ENCODE measurements around the gene SV2B. TPM values are rescaled to one million over a fixed set of nuclear protein-coding genes. Genes with fewer than 3 reads are reported as not detected.

Gene SV2B
- total and polyA plus RNA-seq, 2 donors (not counting 1 experiment from before 2014, with no cell fraction given): under 0.01 TPM; not detected in 1

GRCh38 chr15:91102546-91103330 is 2.7 kb downstream of the SV2B start:
- H3K4me3 ChIP-seq (replicated peaks in 1 of 4; ENCODE audit: control extremely low read depth in 1 of 4, insufficient read depth in 1 of 4, low read depth in 3 of 4, low read length in 4 of 4): no peak overlapping the region
- no peak overlapping the region for H3K9ac ChIP-seq (ENCODE audit: insufficient read depth, low read length)
- no peaks in the 10 kb centered on the region for H3K36me3 ChIP-seq (ENCODE audit: control insufficient read depth, insufficient read depth, low read length)
- H3K27ac ChIP-seq (ENCODE audit: insufficient read depth, low read length): no peak overlapping the region
- no peak for DNase-seq (ENCODE audit: low read depth in 2 of 2)
- H3K4me1 ChIP-seq (ENCODE audit: control insufficient read depth, extremely low read depth, insufficient read depth, low read length): no peaks in the 10 kb centered on the region
- no peak overlapping the region for H3K4me2 ChIP-seq (ENCODE audit: extremely low read depth, insufficient read depth, low read length)
- no peak overlapping the region for H2AFZ ChIP-seq (ENCODE audit: low read length)
- H4K20me1 ChIP-seq (ENCODE audit: control insufficient read depth, extremely low read depth, insufficient read depth, low read length): no peaks in the 10 kb centered on the region
- H3K27me3 ChIP-seq (ENCODE audit: control insufficient read depth, insufficient read depth, low read length): peaks cover 15% of the 10 kb centered on the region
- H3K9me3 ChIP-seq (ENCODE audit: control insufficient read depth, insufficient read depth, low read depth, low read length): no peaks in the 10 kb centered on the region
- TF ChIP-seq, protein P1, sequence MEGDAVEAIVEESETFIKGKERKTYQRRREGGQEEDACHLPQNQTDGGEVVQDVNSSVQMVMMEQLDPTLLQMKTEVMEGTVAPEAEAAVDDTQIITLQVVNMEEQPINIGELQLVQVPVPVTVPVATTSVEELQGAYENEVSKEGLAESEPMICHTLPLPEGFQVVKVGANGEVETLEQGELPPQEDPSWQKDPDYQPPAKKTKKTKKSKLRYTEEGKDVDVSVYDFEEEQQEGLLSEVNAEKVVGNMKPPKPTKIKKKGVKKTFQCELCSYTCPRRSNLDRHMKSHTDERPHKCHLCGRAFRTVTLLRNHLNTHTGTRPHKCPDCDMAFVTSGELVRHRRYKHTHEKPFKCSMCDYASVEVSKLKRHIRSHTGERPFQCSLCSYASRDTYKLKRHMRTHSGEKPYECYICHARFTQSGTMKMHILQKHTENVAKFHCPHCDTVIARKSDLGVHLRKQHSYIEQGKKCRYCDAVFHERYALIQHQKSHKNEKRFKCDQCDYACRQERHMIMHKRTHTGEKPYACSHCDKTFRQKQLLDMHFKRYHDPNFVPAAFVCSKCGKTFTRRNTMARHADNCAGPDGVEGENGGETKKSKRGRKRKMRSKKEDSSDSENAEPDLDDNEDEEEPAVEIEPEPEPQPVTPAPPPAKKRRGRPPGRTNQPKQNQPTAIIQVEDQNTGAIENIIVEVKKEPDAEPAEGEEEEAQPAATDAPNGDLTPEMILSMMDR (conservative IDR thresholded peaks at IDR 0.05 in 1 of 2, IDR thresholded peaks at IDR 0.05 in 1 of 2; ENCODE audit: low read depth in 1 of 2, low read length in 2 of 2): no peak
- no peak for TF ChIP-seq EZH2 (IDR thresholded peaks at IDR 0.05; ENCODE audit: low read length, missing control alignments)
- H3K79me2 ChIP-seq (ENCODE audit: control insufficient read depth, insufficient read depth, low read length): no peaks in the 10 kb centered on the region

DNA sequence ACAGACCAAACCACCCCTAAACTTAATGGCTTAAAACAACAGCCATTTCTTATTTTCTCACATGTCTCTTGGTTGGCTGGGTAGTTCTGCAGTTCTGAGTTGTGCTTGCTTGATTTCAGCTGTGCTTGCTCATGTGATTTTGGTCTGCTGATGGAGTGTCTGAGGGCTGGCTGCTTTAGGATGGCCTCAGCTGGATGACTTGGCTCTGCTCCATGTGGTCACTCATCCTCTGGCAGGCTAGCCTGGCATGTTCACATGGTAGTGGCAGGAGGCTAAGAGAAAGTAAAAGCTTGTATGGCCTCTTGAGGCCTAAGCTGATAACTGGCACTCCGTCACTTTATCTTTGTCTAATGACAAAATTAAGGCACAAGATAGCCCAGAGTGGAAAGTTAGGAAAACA is 4.1 kb downstream of the SV2B start:
- Histone ChIP-seq H3K27ac (ENCODE audit: insufficient read depth, low read length) (no peak overlapping the region), H4K20me1 (ENCODE audit: control insufficient read depth, extremely low read depth, insufficient read depth, low read length) (no peaks in the 10 kb centered on the region), H3K79me2 (ENCODE audit: control insufficient read depth, insufficient read depth, low read length) (no peaks in the 10 kb centered on the region), H3K36me3 (ENCODE audit: control insufficient read depth, insufficient read depth, low read length) (no peaks in the 10 kb centered on the region), H3K4me3 (replicated peaks in 1 of 4; ENCODE audit: control extremely low read depth in 1 of 4, insufficient read depth in 1 of 4, low read depth in 3 of 4, low read length in 4 of 4) (no peak overlapping the region), H3K4me2 (ENCODE audit: extremely low read depth, insufficient read depth, low read length) (no peak overlapping the region), H3K4me1 (ENCODE audit: control insufficient read depth, extremely low read depth, insufficient read depth, low read length) (no peaks in the 10 kb centered on the region), H3K9ac (ENCODE audit: insufficient read depth, low read length) (no peak overlapping the region), H2AFZ (ENCODE audit: low read length) (no peak overlapping the region), H3K27me3 (ENCODE audit: control insufficient read depth, insufficient read depth, low read length) (peaks cover 15% of the 10 kb centered on the region), H3K9me3 (ENCODE audit: control insufficient read depth, insufficient read depth, low read depth, low read length) (no peaks in the 10 kb centered on the region)
- no peak for TF ChIP-seq EZH2 (IDR thresholded peaks at IDR 0.05; ENCODE audit: low read length, missing control alignments)
- TF ChIP-seq, protein P1 (conservative IDR thresholded peaks at IDR 0.05 in 1 of 2, IDR thresholded peaks at IDR 0.05 in 1 of 2; ENCODE audit: low read depth in 1 of 2, low read length in 2 of 2): no peak
- DNase-seq (ENCODE audit: low read depth in 2 of 2): no peak

GRCh38 chr15:91108421-91108820 is 8.4 kb downstream of the SV2B start:
- Histone ChIP-seq H3K4me3 (replicated peaks in 1 of 4; ENCODE audit: control extremely low read depth in 1 of 4, insufficient read depth in 1 of 4, low read depth in 3 of 4, low read length in 4 of 4) (no peak overlapping the region), H2AFZ (ENCODE audit: low read length) (no peak overlapping the region), H3K9me3 (ENCODE audit: control insufficient read depth, insufficient read depth, low read depth, low read length) (no peaks in the 10 kb centered on the region), H3K4me1 (ENCODE audit: control insufficient read depth, extremely low read depth, insufficient read depth, low read length) (no peaks in the 10 kb centered on the region), H3K4me2 (ENCODE audit: extremely low read depth, insufficient read depth, low read length) (no peak overlapping the region), H4K20me1 (ENCODE audit: control insufficient read depth, extremely low read depth, insufficient read depth, low read length) (no peaks in the 10 kb centered on the region), H3K27me3 (ENCODE audit: control insufficient read depth, insufficient read depth, low read length) (no peaks in the 10 kb centered on the region), H3K9ac (ENCODE audit: insufficient read depth, low read length) (no peak overlapping the region), H3K27ac (ENCODE audit: insufficient read depth, low read length) (no peak overlapping the region), H3K79me2 (ENCODE audit: control insufficient read depth, insufficient read depth, low read length) (no peaks in the 10 kb centered on the region), H3K36me3 (ENCODE audit: control insufficient read depth, insufficient read depth, low read length) (no peaks in the 10 kb centered on the region)
- no peak for TF ChIP-seq EZH2 (IDR thresholded peaks at IDR 0.05; ENCODE audit: low read length, missing control alignments)
- TF ChIP-seq, protein P1 (conservative IDR thresholded peaks at IDR 0.05 in 1 of 2, IDR thresholded peaks at IDR 0.05 in 1 of 2; ENCODE audit: low read depth in 1 of 2, low read length in 2 of 2): no peak
- DNase-seq (ENCODE audit: low read depth in 2 of 2): no peak
